Calu3 (cell line): ENCODE results near the gene OR51E1. TPM values are rescaled to one million over a fixed set of nuclear protein-coding genes. Genes with fewer than 3 reads are reported as not detected.

Source experiments
- BruUV-seq: library from RNA; stranded (reverse); fragments of 400-500 nt; replicated peaks from 2 replicates; lab custom pipeline; 2021; lab: Mats Ljungman, UMichigan
- CTCF ChIA-PET: fragments of 300-600 bp; sonication (Branson Sonifier 250); formaldehyde crosslinking; loops from one replicate; lab custom pipeline; 2022; ENCODE audit warnings: antibody characterized with exemption; lab: Charles Lee
- DNase-seq: peaks from one replicate; pipeline ENCODE4 v3.0.0; 2022
- H3K27ac Mint-ChIP-seq: one replicate; pipeline ENCODE4 v1.8.0; 2022; ENCODE audit warnings: mixed read lengths; ENCODE audit not compliant: unreplicated experiment
- H3K27me3 Mint-ChIP-seq: one replicate; pipeline ENCODE4 v1.8.0; 2022; ENCODE audit warnings: mixed read lengths; ENCODE audit not compliant: unreplicated experiment
- H3K36me3 Mint-ChIP-seq: one replicate; pipeline ENCODE4 v1.8.0; 2022; ENCODE audit warnings: mild to moderate bottlenecking, moderate library complexity, mixed read lengths; ENCODE audit not compliant: insufficient read depth, unreplicated experiment
- H3K4me1 Mint-ChIP-seq: one replicate; pipeline ENCODE4 v1.8.0; 2022; ENCODE audit warnings: mild to moderate bottlenecking, low read depth, mixed read lengths; ENCODE audit not compliant: unreplicated experiment
- H3K4me3 Mint-ChIP-seq: one replicate; pipeline ENCODE4 v1.8.0; 2022; ENCODE audit warnings: mild to moderate bottlenecking, low read depth, moderate library complexity, mixed read lengths; ENCODE audit not compliant: unreplicated experiment
- H3K9me3 Mint-ChIP-seq: one replicate; pipeline ENCODE4 v1.8.0; 2022; ENCODE audit warnings: low read depth, mixed read lengths; ENCODE audit not compliant: unreplicated experiment
- intact Hi-C: fragments of 100-400 bp; cut with micrococcal nuclease; formaldehyde crosslinking; loops from one replicate; pipeline ENCODE4 v1.10.0; 2022; ENCODE audit not compliant: unreplicated experiment
- total RNA-seq: library from RNA; stranded (reverse); gene quantifications from 2 replicates; pipeline ENCODE4 v1.2.3, GENCODE V29; 2022
- TF ChIP-seq, protein P1 (sequence below): fragments of 200-600 bp; IDR thresholded peaks from one replicate; pipeline ENCODE4 v1.8.0; 2022; ENCODE audit warnings: antibody characterized with exemption; ENCODE audit not compliant: unreplicated experiment

Gene OR51E1
- total RNA-seq, 1 experiment from 2014 or later = not detected

DNA sequence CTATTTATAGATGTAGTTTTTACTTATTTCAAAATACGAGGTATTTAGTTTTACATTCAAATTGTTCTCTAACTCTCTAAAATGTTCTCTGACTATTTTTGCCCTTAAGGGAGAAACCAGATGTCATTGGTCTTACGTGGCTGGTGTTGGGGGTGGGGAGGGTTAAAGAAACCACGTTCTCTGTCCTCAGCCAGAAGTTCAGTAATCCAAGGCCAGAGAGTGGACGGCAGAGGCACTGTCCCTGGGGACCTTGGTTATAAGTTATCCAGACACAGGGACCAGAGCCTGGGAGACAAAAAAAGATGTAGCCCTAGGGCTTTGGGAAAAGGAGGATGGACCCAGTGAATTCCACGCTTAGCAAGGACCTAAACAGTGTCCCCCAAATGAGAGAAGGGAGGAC is 706 bp upstream of the OR51E1 start:
- Mint-ChIP-seq H3K27me3 (peaks cover 60% of the 10 kb centered on the region), H3K4me1 (no peaks in the 10 kb centered on the region), H3K4me3 (no peak overlapping the region), H3K36me3 (no peaks in the 10 kb centered on the region), H3K27ac (no peak overlapping the region), H3K9me3 (no peaks in the 10 kb centered on the region)
- intact Hi-C loops = no loop called here
- CTCF ChIA-PET = no interaction called here
- TF ChIP-seq, protein P1, sequence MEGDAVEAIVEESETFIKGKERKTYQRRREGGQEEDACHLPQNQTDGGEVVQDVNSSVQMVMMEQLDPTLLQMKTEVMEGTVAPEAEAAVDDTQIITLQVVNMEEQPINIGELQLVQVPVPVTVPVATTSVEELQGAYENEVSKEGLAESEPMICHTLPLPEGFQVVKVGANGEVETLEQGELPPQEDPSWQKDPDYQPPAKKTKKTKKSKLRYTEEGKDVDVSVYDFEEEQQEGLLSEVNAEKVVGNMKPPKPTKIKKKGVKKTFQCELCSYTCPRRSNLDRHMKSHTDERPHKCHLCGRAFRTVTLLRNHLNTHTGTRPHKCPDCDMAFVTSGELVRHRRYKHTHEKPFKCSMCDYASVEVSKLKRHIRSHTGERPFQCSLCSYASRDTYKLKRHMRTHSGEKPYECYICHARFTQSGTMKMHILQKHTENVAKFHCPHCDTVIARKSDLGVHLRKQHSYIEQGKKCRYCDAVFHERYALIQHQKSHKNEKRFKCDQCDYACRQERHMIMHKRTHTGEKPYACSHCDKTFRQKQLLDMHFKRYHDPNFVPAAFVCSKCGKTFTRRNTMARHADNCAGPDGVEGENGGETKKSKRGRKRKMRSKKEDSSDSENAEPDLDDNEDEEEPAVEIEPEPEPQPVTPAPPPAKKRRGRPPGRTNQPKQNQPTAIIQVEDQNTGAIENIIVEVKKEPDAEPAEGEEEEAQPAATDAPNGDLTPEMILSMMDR = no peak
- BruUV-seq = no TSS peak
- no peak for DNase-seq

DNA sequence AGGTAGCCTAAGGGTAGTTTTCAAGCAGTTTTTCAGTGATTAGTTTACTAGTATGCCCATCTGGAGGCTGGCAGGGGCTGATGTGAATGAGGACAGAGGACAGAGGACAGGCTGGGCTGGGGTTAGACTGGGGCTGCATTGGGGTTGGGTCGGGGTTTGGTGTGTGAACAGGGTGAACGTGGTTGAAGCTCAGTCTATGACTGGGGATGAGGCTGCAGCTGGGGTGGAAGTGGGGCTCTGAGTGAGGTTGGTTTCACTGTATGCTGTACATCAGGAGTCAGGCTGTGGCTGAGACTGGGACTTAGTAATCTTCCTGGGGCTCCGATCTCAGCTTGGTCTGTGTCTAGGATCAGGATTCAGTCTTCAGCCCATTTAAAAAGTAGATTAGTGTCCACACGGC is 451 bp downstream of the OR51E1 start:
- no peak for DNase-seq
- H3K9me3 Mint-ChIP-seq = no peaks in the 10 kb centered on the region
- CTCF ChIA-PET = no interaction called here
- peaks cover 60% of the 10 kb centered on the region for H3K27me3 Mint-ChIP-seq
- H3K36me3 Mint-ChIP-seq = no peaks in the 10 kb centered on the region
- H3K4me3 Mint-ChIP-seq = no peak overlapping the region
- H3K27ac Mint-ChIP-seq = no peak overlapping the region
- TF ChIP-seq, protein P1 = no peak
- no TSS peak for BruUV-seq
- intact Hi-C loops = no loop called here
- no peaks in the 10 kb centered on the region for H3K4me1 Mint-ChIP-seq

DNA sequence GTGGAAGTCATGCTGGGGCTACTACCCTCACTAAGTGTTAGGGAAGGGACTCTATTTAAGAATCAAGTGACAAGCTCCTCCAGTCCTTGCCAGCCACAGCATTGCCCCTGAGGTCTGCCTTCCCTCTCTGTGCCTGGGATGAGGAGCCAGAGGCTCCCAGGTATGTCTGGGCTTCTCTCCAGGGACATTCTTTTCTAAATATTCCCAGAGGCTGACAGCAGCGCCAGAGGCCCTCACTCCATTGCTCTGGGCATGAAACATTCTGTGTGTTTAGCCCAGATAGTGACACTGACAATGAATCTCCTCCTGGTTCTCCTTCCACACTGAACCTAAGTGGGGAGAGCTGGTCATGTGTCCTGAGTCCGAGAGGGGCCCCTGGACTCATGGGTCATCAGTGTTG is 2.2 kb downstream of the OR51E1 start:
- no peaks in the 10 kb centered on the region for H3K9me3 Mint-ChIP-seq
- H3K36me3 Mint-ChIP-seq = no peaks in the 10 kb centered on the region
- CTCF ChIA-PET = no interaction called here
- TF ChIP-seq, protein P1 = no peak
- BruUV-seq = no TSS peak
- H3K4me3 Mint-ChIP-seq = no peak overlapping the region
- H3K27ac Mint-ChIP-seq = no peak overlapping the region
- peaks cover 59% of the 10 kb centered on the region for H3K27me3 Mint-ChIP-seq
- no peak for DNase-seq
- H3K4me1 Mint-ChIP-seq = no peaks in the 10 kb centered on the region
- intact Hi-C loops = no loop called here

DNA sequence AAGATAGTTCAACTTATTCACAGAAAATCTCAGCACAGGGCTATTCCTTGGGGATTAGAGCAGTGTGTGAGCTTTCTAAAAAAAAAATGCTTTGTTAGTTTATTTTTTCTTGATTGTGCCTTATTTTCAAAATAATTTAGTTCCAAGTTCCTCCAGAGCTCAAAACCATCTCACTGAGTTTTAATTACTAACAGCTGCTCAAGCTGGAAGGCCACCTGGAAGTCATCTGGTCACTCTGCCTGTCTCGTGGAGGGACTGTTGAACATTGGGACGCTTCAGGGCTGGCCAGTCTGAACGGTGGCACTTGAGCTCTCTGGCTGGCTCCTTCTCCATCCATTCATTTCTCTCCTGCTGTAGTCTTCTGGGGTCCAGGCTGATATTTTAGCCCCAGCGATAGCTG is 4.0 kb downstream of the OR51E1 start:
- DNase-seq = no peak
- Mint-ChIP-seq H3K9me3 (no peaks in the 10 kb centered on the region), H3K27ac (no peak overlapping the region), H3K36me3 (no peaks in the 10 kb centered on the region), H3K27me3 (peaks cover 54% of the 10 kb centered on the region), H3K4me1 (no peaks in the 10 kb centered on the region), H3K4me3 (no peak overlapping the region)
- TF ChIP-seq, protein P1 = no peak
- intact Hi-C loops = no loop called here
- BruUV-seq = no TSS peak
- CTCF ChIA-PET = no interaction called here
